ENCODE data around the gene PML.

The PML gene

GRCh38 chr15:73965758-73966113 lies 28.8 kb upstream of the PML start:
- TF ChIP-seq TCF12 (IDR thresholded peaks at IDR 0.05; ENCODE audit: low read depth) (no peak), CREB1 (IDR thresholded peaks at IDR 0.05; ENCODE audit: low read depth) (no peak), TAF1 (IDR thresholded peaks at IDR 0.05; ENCODE audit: low read depth) (no peak), REST (IDR thresholded peaks at IDR 0.05; ENCODE audit: low read depth) (no peak), TEAD4 (IDR thresholded peaks at IDR 0.05) (no peak), EP300 (IDR thresholded peaks at IDR 0.05; ENCODE audit: borderline replicate concordance) (no peak), YY1 (IDR thresholded peaks at IDR 0.05; ENCODE audit: low read depth) (no peak), NFIC (IDR thresholded peaks at IDR 0.05) (no peak), ZBTB7A (IDR thresholded peaks at IDR 0.05; ENCODE audit: low read depth) (no peak), FOXM1 (IDR thresholded peaks at IDR 0.05; ENCODE audit: borderline replicate concordance, low read depth) (no peak), USF1 (IDR thresholded peaks at IDR 0.05) (no peak), RAD21 (IDR thresholded peaks at IDR 0.05; ENCODE audit: low read depth) (no peak), CEBPB (IDR thresholded peaks at IDR 0.05) (no peak), EGR1 (IDR thresholded peaks at IDR 0.05) (no peak), MAX (IDR thresholded peaks at IDR 0.05) (no peak)

- TF ChIP-seq ZBTB7A (IDR thresholded peaks at IDR 0.05; ENCODE audit: low read depth) = no peak
- no peak for TF ChIP-seq FOXM1 (IDR thresholded peaks at IDR 0.05; ENCODE audit: borderline replicate concordance, low read depth)
- TF ChIP-seq CEBPB (IDR thresholded peaks at IDR 0.05) = no peak
- no peak for TF ChIP-seq EP300 (IDR thresholded peaks at IDR 0.05; ENCODE audit: borderline replicate concordance)
- TF ChIP-seq TAF1 (IDR thresholded peaks at IDR 0.05; ENCODE audit: low read depth) = no peak
- TF ChIP-seq EGR1 (IDR thresholded peaks at IDR 0.05) = no peak
- TF ChIP-seq CREB1 (IDR thresholded peaks at IDR 0.05; ENCODE audit: low read depth) = no peak
- no peak for TF ChIP-seq USF1 (IDR thresholded peaks at IDR 0.05)
- no peak for TF ChIP-seq TCF12 (IDR thresholded peaks at IDR 0.05; ENCODE audit: low read depth)
Observed at GRCh38 chr15:73968461-73968860, 26.1 kb upstream of the PML start.

- TF ChIP-seq RAD21 (IDR thresholded peaks at IDR 0.05; ENCODE audit: low read depth) (no peak), TAF1 (IDR thresholded peaks at IDR 0.05; ENCODE audit: low read depth) (no peak), USF1 (IDR thresholded peaks at IDR 0.05) (no peak), TEAD4 (IDR thresholded peaks at IDR 0.05) (no peak), FOXM1 (IDR thresholded peaks at IDR 0.05; ENCODE audit: borderline replicate concordance, low read depth) (no peak), EP300 (IDR thresholded peaks at IDR 0.05; ENCODE audit: borderline replicate concordance) (no peak), REST (IDR thresholded peaks at IDR 0.05; ENCODE audit: low read depth) (no peak), CREB1 (IDR thresholded peaks at IDR 0.05; ENCODE audit: low read depth) (no peak), ZBTB7A (IDR thresholded peaks at IDR 0.05; ENCODE audit: low read depth) (no peak), MAX (IDR thresholded peaks at IDR 0.05) (no peak), YY1 (IDR thresholded peaks at IDR 0.05; ENCODE audit: low read depth) (no peak), NFIC (IDR thresholded peaks at IDR 0.05) (no peak), EGR1 (IDR thresholded peaks at IDR 0.05) (no peak), TCF12 (IDR thresholded peaks at IDR 0.05; ENCODE audit: low read depth) (no peak), CEBPB (IDR thresholded peaks at IDR 0.05) (no peak)
Observed at GRCh38 chr15:73969151-73969759, 25.3 kb upstream of the PML start.

GRCh38 chr15:73972984-73973682 lies 21.4 kb upstream of the PML start:
- no peak for TF ChIP-seq NFIC (IDR thresholded peaks at IDR 0.05)
- TF ChIP-seq TEAD4 (IDR thresholded peaks at IDR 0.05) = no peak
- no peak for TF ChIP-seq USF1 (IDR thresholded peaks at IDR 0.05)
- no peak for TF ChIP-seq FOXM1 (IDR thresholded peaks at IDR 0.05; ENCODE audit: borderline replicate concordance, low read depth)
- peak; percentile 99 for TF ChIP-seq RAD21 (IDR thresholded peaks at IDR 0.05; ENCODE audit: low read depth)
